COLO668 (cell line): ENCODE results near the gene ZBTB8B.
"Not testable (repeated sequence)": the region's sequence is repeated elsewhere in the genome, so short reads cannot be mapped to it uniquely, and the experiment has no call there.

Experiments
- DNase-seq: peaks from one replicate; lab custom pipeline; 2025; ENCODE audit not compliant: unreplicated experiment; lab: John Stamatoyannopoulos, UW

ZBTB8B gene

GRCh38 chr1:32464716-32465577, at the start of gene ZBTB8B:
Gene ZBTB8B (plus strand): TSS chr1:32465072. CDS start chr1:32470625, 5,553 bp downstream.
- peak; percentile 98 for DNase-seq

DNA sequence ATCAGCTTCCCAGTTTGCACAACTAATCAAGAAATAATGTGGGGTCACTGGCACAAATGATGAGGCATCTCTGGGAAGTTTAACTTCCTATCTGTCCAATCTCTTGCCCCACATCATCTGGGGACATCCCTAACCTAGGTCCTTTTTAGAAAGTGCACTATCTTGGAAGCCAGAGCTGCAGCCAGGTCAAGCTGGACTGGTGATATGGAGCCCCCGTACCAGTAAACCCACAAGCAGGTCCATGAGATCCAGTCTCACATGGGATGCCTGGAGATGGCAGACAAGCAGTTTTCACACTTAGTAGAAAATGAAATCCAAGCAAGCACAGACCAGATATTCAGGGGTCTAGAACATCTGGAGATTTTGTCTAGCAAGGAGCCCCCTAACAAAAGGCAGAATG, 43.1 kb upstream of the ZBTB8B start:
- no peak for DNase-seq

- no peak for DNase-seq
Measured at GRCh38 chr1:32426489-32427255, 38.2 kb upstream of the ZBTB8B start.

GRCh38 chr1:32427264-32427963, 37.5 kb upstream of the ZBTB8B start:
- no peak for DNase-seq

DNA sequence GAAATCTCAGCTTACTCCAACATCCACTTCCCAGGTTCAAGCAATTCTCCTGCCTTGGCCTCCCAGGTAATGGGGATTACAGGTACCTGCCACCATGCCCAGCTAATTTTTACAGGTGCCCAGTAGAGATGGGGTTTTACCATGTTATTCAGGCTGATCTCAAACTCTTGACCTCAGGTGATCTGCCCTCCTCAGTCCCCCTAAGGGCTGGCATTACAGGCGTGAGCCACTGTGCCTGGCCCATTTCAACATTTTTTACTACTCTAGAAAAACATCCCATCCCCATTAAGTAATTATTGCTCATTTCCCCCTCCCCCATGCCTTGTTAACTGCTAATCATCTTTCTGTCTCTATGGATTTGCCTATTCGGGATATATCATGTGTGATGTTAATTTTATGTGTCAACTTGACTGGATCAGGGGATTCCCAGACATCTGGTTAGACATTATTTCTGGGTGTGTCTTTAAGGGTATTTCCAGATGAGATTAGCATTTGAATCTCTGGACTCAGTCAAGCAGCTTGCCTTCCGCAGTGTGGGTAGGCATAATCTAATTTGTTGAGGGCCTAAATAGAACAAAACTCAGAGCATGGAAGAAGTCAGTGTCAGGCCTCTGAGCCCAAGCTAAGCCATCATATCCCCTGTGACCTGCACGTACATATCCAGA, 33.0 kb upstream of the ZBTB8B start:
- no peak for DNase-seq

DNA sequence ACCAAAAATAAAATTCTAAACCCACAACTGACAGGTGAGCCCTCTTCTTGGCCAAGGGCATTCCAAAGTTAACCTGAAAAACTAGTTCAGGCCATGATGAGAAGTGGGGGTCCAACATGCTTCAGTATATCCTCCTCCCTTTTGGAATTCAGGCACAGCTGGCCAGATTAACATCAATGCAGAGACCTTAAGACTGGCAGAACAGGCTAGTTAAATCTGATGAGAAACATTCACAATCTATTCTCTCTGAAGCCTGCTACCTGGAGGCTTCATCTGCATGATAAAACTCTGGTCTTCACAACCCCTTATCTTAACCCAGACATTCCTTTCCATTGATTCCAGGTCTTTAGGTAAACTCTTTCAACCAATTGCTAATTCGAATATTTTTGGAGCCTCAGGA, 26.7 kb upstream of the ZBTB8B start:
- no peak for DNase-seq

GRCh38 chr1:32438777-32439176, 26.1 kb upstream of the ZBTB8B start:
- DNase-seq = not testable (repeated sequence)

DNA sequence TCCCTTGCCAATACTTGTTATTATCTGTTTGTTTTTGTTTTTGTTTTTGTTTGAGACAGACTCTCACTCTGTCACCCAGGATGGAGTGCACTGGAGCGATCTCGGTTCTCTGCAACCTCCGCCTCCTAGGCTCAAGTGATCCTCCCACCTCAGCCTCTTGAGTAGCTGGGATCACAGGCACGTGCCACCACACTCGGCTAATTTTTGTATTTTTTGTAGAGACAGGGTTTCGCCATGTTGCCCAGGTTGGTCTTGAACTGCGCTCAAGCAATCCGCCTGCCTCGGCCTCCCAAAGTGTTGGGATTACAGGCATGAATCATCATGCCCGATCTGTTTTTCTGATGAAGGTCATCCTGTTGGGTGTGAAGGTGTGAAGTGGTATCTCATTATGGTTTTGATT, 23.4 kb upstream of the ZBTB8B start:
- DNase-seq = not testable (repeated sequence)

- DNase-seq = no peak
Measured at GRCh38 chr1:32447469-32448185, 17.2 kb upstream of the ZBTB8B start.

GRCh38 chr1:32448186-32448772, 16.6 kb upstream of the ZBTB8B start:
- DNase-seq = peak; percentile 86

GRCh38 chr1:32448773-32449456, 16.0 kb upstream of the ZBTB8B start:
- peak; percentile 49 for DNase-seq

DNA sequence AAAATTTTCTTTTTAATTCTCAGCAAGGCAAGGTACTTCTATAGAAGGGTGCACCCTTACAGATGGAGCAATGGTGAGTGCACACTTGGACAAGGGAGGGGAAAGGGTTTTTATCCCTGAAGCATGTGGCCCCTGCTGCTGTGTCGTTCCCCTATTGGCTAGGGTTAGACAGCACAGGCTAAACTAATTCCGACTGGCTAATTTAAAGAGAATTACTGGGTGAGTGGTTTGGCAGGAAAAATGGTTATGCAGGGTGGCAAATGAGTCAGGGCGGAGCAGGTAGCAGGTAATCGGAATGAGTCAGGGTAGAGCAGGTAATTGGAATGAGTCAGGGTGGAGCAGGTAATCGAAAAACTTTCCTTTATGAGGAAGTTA, 15.4 kb upstream of the ZBTB8B start:
- DNase-seq = not testable (repeated sequence)

GRCh38 chr1:32454726-32455125, 10.1 kb upstream of the ZBTB8B start:
- peak; percentile 94 for DNase-seq

DNA sequence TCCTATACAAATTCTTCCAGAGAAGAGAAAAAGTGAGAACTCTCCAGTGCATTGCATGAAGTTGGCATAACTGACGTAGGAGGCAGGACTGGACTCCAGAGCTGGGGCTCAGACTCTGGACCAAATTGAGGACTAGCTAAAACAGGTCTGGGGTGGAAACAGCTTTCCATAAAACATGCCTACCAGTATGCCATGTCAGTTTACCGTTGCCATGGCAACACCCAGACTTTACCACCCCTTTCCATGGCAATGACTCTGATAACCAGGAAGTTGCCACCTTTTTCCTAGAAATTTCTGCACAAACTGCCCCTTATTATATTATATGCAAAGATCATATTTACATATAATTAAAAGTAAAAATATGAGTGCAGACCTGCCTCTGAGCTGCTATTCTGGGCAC, 8.9 kb upstream of the ZBTB8B start:
- no peak for DNase-seq

- not testable (repeated sequence) for DNase-seq
Measured at GRCh38 chr1:32458798-32459197, 6.1 kb upstream of the ZBTB8B start.

DNA sequence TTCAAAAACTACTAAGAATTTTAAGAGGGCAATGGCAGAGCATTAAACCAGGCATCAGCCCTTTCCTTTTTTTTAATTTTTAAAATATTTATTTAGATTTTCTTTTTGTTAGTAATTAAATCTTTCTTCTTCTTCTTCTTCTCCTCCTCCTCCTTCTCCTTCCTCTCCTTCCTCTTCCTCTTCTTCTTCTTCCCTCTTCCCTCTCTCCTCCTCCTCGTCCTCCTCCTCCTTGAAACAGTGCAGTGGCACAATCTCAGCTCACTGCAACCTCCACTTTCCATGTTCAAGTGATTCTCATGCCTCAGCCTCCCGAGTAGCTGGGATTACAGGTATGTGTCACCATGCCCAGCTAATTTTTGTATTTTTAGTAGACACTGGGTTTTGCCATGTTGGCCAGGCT, 1.9 kb upstream of the ZBTB8B start:
- DNase-seq = not testable (repeated sequence)

DNA sequence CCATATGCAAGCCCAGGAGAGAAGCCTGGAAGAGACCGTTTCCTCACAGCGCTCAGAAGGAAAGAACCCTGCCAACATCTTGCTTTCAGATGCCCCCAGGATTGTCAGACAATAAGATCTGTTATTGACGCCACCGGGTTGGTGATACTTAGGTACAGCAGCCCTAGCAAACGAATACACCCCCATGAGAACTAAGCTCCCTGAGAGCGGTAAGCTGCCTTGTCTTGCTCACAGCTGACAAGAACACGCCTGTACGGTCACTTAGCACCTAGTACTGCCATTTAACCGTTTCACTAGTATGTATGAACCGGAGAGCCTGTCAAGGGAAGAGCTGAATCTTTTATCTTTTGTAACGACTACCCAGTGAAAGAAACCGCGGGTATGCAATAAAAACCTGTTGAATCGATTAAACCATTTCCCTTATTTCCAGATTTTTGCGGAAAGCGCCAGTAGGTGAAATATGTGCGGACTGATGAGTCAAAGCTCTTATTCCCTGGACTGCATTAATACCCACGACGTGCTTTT, 619 bp upstream of the ZBTB8B start:
- no peak for DNase-seq

DNA sequence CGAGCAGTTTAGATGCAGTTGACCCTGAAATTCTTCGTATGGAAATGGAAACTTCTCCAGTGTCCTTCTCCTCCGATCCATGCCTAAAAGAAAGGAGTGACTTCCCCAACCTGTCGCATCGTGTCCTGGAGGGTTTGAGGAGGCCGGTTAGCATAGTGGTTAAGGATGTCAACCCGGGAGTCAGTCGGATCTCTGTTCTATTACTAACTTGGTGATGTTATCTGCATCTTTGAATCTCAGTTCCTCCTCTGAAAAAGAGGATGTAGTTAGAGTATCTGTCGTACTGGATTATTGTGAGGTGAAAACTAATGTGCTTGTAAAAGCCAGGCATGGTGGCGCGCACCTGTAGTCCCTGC, 684 bp downstream of the ZBTB8B start:
- DNase-seq = no peak

DNA sequence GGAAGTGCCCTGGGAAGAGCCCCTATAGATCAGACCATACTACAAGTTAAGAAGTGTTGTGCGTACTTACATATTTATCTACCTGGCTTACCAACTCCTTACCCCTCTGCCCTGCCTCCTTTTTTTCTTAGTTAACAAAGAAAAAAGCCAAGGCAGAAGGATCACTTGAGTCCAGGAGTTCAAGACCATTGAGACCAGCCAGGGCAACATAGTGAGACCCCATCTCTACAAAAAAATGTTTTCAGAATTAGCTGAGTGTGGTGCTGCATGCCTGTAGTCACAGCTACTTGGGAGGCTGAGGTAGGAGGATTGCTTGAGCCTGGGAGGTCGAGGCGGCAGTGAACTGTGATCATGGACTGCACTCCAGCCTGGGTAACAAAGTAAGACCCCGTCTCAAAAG, 1.9 kb downstream of the ZBTB8B start:
- no peak for DNase-seq
